HUDEP-2 (cell line): Measurements from ENCODE around the gene CX3CL1.

Experiments used
- DNase-seq, 76 experiments: peaks; one replicate each; lab custom pipeline; 2025; ENCODE audit not compliant: unreplicated experiment in 76 of 76; lab: John Stamatoyannopoulos, UW

Gene CX3CL1

DNA sequence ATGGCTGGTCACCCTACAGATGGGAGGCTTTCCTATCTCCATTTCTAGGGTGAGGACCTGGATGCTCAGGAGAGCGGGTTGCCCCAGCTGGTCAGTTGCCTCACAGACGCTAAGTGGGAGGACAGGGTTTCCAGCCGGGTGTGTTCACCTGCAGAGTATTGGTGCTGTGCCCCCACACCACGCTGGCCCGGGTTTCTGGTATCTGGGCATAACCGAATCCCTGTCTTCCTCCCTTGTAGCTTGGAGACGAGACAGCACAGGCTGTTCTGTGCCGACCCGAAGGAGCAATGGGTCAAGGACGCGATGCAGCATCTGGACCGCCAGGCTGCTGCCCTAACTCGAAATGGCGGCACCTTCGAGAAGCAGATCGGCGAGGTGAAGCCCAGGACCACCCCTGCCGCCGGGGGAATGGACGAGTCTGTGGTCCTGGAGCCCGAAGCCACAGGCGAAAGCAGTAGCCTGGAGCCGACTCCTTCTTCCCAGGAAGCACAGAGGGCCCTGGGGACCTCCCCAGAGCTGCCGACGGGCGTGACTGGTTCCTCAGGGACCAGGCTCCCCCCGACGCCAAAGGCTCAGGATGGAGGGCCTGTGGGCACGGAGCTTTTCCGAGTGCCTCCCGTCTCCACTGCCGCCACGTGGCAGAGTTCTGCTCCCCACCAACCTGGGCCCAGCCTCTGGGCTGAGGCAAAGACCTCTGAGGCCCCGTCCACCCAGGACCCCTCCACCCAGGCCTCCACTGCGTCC is 9.7 kb downstream of the CX3CL1 start:
- DNase-seq: no peak

DNA sequence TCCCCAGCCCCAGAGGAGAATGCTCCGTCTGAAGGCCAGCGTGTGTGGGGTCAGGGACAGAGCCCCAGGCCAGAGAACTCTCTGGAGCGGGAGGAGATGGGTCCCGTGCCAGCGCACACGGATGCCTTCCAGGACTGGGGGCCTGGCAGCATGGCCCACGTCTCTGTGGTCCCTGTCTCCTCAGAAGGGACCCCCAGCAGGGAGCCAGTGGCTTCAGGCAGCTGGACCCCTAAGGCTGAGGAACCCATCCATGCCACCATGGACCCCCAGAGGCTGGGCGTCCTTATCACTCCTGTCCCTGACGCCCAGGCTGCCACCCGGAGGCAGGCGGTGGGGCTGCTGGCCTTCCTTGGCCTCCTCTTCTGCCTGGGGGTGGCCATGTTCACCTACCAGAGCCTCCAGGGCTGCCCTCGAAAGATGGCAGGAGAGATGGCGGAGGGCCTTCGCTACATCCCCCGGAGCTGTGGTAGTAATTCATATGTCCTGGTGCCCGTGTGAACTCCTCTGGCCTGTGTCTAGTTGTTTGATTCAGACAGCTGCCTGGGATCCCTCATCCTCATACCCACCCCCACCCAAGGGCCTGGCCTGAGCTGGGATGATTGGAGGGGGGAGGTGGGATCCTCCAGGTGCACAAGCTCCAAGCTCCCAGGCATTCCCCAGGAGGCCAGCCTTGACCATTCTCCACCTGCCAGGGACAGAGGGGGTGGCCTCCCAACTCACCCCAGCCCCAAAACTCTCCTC is 10.4 kb downstream of the CX3CL1 start:
- DNase-seq: peak in 1 of 76 experiments; percentile 1

DNA sequence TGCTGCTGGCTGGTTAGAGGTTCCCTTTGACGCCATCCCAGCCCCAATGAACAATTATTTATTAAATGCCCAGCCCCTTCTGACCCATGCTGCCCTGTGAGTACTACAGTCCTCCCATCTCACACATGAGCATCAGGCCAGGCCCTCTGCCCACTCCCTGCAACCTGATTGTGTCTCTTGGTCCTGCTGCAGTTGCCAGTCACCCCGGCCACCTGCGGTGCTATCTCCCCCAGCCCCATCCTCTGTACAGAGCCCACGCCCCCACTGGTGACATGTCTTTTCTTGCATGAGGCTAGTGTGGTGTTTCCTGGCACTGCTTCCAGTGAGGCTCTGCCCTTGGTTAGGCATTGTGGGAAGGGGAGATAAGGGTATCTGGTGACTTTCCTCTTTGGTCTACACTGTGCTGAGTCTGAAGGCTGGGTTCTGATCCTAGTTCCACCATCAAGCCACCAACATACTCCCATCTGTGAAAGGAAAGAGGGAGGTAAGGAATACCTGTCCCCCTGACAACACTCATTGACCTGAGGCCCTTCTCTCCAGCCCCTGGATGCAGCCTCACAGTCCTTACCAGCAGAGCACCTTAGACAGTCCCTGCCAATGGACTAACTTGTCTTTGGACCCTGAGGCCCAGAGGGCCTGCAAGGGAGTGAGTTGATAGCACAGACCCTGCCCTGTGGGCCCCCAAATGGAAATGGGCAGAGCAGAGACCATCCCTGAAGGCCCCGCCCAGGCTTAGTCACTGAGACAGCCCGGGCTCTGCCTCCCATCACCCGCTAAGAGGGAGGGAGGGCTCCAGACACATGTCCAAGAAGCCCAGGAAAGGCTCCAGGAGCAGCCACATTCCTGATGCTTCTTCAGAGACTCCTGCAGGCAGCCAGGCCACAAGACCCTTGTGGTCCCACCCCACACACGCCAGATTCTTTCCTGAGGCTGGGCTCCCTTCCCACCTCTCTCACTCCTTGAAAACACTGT is 11.3 kb downstream of the CX3CL1 start:
- DNase-seq: peak in 9 of 76 experiments; percentile 5 to 20 (median 9)

DNA sequence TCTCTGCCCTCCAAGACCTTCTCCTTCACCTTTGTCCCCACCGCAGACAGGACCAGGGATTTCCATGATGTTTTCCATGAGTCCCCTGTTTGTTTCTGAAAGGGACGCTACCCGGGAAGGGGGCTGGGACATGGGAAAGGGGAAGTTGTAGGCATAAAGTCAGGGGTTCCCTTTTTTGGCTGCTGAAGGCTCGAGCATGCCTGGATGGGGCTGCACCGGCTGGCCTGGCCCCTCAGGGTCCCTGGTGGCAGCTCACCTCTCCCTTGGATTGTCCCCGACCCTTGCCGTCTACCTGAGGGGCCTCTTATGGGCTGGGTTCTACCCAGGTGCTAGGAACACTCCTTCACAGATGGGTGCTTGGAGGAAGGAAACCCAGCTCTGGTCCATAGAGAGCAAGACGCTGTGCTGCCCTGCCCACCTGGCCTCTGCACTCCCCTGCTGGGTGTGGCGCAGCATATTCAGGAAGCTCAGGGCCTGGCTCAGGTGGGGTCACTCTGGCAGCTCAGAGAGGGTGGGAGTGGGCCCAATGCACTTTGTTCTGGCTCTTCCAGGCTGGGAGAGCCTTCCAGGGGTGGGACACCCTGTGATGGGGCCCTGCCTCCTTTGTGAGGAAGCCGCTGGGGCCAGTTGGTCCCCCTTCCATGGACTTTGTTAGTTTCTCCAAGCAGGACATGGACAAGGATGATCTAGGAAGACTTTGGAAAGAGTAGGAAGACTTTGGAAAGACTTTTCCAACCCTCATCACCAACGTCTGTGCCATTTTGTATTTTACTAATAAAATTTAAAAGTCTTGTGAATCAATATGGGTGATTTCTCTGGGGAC is 12.2 kb downstream of the CX3CL1 start:
- DNase-seq: no peak

DNA sequence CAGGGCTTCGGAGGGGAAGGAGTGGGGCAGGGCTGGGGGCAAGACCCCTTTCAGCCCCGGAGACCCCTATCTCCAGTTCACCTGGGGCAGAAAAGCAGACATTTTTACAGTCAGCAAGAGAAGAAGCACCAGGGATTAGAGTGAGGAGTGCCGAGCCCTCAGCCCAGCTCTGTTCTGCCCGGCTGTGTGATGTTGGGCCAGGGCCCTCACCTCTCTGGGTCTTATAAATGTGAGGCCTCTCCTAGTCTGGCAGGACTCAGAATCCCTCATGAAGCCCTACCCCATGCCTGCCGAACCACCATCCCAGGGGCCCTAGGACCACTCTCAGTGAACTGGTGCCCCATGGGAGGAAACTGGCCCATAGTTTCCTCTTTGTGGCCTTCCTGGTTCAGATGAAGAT is 12.8 kb downstream of the CX3CL1 start:
- no peak for DNase-seq

- no peak for DNase-seq
These were observed 14.2 kb downstream of the CX3CL1 start for GRCh38 chr16:57386381-57386951.

- DNase-seq: no peak
These were observed 15.5 kb downstream of the CX3CL1 start for GRCh38 chr16:57387598-57388354.

GRCh38 chr16:57388359-57389086 is 16.2 kb downstream of the CX3CL1 start:
- DNase-seq: no peak

DNA sequence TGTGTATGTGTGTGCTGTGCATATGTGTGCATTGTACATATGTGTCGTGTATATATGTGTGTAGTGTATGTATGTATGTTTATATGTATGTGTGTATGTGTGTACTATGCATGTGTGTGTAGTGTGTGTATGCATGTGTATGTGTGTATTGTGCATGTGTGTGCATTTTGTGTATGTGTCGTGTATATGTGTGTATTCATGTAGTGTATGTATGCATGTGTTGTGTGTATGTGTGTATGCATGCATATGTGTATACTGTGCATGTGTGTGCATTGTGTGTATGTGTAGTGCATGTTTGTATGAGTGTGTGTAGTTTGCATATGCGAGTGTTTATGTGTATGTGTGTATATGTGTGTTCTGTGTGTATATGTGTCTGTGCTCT is 16.8 kb downstream of the CX3CL1 start:
- DNase-seq: no peak

- DNase-seq: no peak
These were observed 18.5 kb downstream of the CX3CL1 start for GRCh38 chr16:57390636-57391295.

DNA sequence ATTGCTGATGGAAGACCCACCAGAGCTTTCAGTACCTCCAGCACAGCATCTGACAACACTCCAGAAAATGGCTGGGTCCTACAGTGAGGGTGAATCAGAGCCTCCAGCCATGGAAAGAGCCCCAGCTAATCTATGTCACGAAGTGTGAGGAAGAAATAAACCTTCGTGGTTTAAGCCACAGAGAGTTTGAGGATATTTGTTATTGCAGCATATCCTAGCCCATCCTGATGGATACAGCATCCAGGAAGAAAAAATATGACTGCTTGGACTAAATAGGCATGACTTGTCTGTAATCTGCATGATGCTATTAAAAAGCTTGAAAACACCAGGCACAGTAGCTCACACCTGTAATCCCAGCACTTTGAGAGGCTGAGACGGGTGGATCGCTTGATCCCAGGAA is 19.0 kb downstream of the CX3CL1 start:
- DNase-seq: no peak

- no peak for DNase-seq
These were observed 19.4 kb downstream of the CX3CL1 start for GRCh38 chr16:57391708-57392107.

DNA sequence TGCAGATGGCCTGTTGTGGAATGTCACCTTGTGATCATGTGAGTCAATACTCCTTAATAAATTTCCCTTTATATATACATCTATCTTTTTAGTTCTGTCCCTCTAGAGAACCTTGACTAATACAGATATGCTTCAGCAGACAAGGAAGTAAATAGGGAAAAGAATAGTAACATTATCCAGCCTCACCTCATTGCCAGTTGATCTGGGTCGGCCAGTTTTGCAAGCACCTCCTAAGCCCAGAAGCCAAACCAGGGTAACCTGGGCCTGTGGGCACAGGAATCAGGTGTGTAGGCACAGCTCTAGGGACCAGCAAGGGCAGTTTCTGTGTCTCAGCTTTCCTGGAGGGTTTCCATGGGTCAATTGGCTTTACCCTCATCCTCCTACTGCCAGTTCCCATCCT is 20.4 kb downstream of the CX3CL1 start:
- DNase-seq: no peak

DNA sequence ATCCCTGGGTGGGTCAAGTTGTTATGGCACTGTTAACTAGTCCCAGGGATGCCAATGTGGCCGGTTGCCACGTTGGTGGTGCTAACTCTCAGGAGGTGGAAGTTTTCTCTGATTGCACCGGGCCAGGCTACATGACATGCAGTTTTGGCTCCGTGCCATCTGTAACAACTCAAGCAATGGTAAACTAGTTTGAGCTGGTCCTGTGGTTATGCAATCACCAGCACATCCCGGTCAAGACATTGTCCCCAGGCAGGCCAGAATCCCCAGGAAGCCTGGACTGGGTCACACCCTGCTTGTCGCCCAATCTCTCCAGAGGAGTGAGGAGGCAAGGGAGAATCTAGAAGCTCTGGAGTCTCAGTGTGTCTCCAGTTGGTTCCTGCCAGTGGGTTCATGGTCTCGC is 22.2 kb downstream of the CX3CL1 start:
- DNase-seq: no peak

DNA sequence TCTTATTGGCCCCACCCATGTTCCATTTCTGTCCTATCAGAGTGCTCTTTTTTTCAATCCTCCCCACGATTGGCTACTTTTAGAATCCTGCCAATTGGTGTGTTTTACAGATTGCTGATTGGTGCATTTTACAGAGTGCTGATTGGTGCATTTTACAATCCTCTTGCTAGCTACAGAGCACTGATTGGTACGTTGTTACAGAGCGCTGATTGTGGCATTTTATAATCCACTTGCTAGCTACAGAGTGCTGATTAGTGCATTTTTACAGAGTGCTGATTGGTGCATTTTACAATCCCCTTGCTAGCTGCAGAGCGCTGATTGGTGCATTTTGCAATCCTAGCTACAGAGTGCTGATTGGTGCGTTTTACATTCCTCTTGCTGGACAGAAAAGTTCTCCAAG is 22.7 kb downstream of the CX3CL1 start:
- DNase-seq: no peak

DNA sequence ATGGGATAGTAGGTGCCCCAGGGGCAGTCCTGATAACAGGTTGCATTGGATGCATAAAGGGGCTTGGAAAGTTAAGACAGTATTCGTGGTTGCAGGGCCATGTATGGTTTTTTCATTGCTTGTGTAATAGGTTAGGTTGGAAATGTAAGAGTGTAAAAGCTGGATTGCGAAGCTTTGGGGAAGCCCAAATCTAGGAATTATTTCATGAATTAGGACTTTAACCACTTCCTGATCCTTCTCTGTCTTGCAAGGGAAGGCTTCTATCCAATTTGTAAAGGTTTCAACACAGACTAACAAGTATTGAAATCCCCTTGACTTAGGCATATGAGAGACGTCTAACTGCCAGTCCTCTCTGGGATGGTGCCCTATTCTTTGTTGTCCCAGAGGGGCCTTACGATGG is 24.5 kb downstream of the CX3CL1 start:
- DNase-seq: no peak

- peak in 2 of 76 experiments; percentile 9 to 43 for DNase-seq
These were observed 25.2 kb downstream of the CX3CL1 start for GRCh38 chr16:57397493-57397892.
